Cardiac septum (tissue), 1 donor: Measurements from ENCODE around the gene RBM45. TPM values are rescaled to one million over a fixed set of nuclear protein-coding genes. Genes with fewer than 3 reads are reported as not detected.

ENCODE experiments used
- DNase-seq: peaks from one replicate; pipeline ENCODE4 v3.0.0-alpha.2; 2020; ENCODE audit warnings: low spot score
- intact Hi-C: fragments of 100-400 bp; cut with DNase I; formaldehyde crosslinking; loops from one replicate; pipeline ENCODE4 v1.14.0; 2022
- total RNA-seq: library from RNA; stranded (reverse); fragmentation: NEBNext Ultra II Directional; extraction: Animal tissue kit (Norgen Biotek cat#: 25700); gene quantifications from one replicate; pipeline ENCODE4 v1.2.1, GENCODE V29; 2021
- donor health status: DM: no; HTN: no; CAD: no.

Gene RBM45
- total RNA-seq, 1 donor from 2014 or later, result 5.2 TPM

- intact Hi-C loops, result no loop called here
- DNase-seq, result no peak
These were observed 10.7 kb upstream of the RBM45 start for GRCh38 chr2:178101321-178102079.

GRCh38 chr2:178105566-178105965 lies 6.7 kb upstream of the RBM45 start:
- intact Hi-C loops, result no loop called here
- DNase-seq, result no peak

- DNase-seq, result no peak
- intact Hi-C loops, result no loop called here
These were observed 6.2 kb upstream of the RBM45 start for GRCh38 chr2:178106053-178106452.

GRCh38 chr2:178108176-178108575 lies 4.1 kb upstream of the RBM45 start:
- no peak for DNase-seq

GRCh38 chr2:178109813-178110212 lies 2.4 kb upstream of the RBM45 start:
- intact Hi-C loops, result loop anchor here (5.0 kb wide), 3 partner anchors 82 to 302 kb away; partner anchors contain the start of gene OSBPL6

More at GRCh38 chr2:178108176-178108575, 4.1 kb upstream of the RBM45 start:
- intact Hi-C loops, result no loop called here

GRCh38 chr2:178110681-178111080 lies 1.6 kb upstream of the RBM45 start:
- intact Hi-C loops, result loop anchor here (5.0 kb wide), 3 partner anchors 82 to 302 kb away; partner anchors contain the start of gene OSBPL6
- no peak for DNase-seq

More at GRCh38 chr2:178109813-178110212, 2.4 kb upstream of the RBM45 start:
- DNase-seq, result no peak

GRCh38 chr2:178111743-178112142 lies 494 bp upstream of the RBM45 start:
- no peak for DNase-seq
- intact Hi-C loops, result loop anchor here (5.0 kb wide), 3 partner anchors 81 to 301 kb away; partner anchors contain the start of gene OSBPL6

- intact Hi-C loops, result loop anchor here (5.0 kb wide), 3 partner anchors 78 to 298 kb away; partner anchors contain the start of gene OSBPL6
- DNase-seq, result no peak
These were observed 2.2 kb downstream of the RBM45 start for GRCh38 chr2:178114462-178114861.

GRCh38 chr2:178115271-178115670 lies 3.0 kb downstream of the RBM45 start:
- no peak for DNase-seq
- intact Hi-C loops, result no loop called here

GRCh38 chr2:178117725-178118124 lies 5.5 kb downstream of the RBM45 start:
- intact Hi-C loops, result no loop called here
- no peak for DNase-seq

GRCh38 chr2:178119179-178119922 lies 7.1 kb downstream of the RBM45 start:
- no peak for DNase-seq
- intact Hi-C loops, result no loop called here

GRCh38 chr2:178123163-178123562 lies 10.9 kb downstream of the RBM45 start:
- no peak for DNase-seq
- intact Hi-C loops, result no loop called here

GRCh38 chr2:178125125-178125524 lies 12.9 kb downstream of the RBM45 start:
- DNase-seq, result no peak
- intact Hi-C loops, result no loop called here

GRCh38 chr2:178125862-178126261 lies 13.6 kb downstream of the RBM45 start:
- intact Hi-C loops, result no loop called here
- no peak for DNase-seq

GRCh38 chr2:178128836-178129630 lies 16.8 kb downstream of the RBM45 start:
- intact Hi-C loops, result no loop called here
- DNase-seq, result no peak

GRCh38 chr2:178136321-178137025 lies 24.2 kb downstream of the RBM45 start:
- intact Hi-C loops, result no loop called here
- no peak for DNase-seq

GRCh38 chr2:178142274-178143065 lies 30.2 kb downstream of the RBM45 start:
- intact Hi-C loops, result no loop called here
- no peak for DNase-seq

- intact Hi-C loops, result no loop called here
- no peak for DNase-seq
These were observed 31.2 kb downstream of the RBM45 start for GRCh38 chr2:178143481-178143880.
